Adrenal gland (tissue), 12 donors: ENCODE data around the gene BBC3. TPM values are rescaled to one million over a fixed set of nuclear protein-coding genes. Genes with fewer than 3 reads are reported as not detected.

ENCODE experiments used
- DNase-seq, 7 donors: peaks; one replicate each; pipeline ENCODE4 v3.0.0-alpha.2; 2019 to 2020
- H3K27ac ChIP-seq, 5 donors: fragments of 200-600 bp; sonication (generic) in 4 of 5; 1 replicate in 3 of 5; 2 replicates in 2 of 5; pipeline versions ENCODE4 v1.5.1 to v1.8.0; 2016 to 2020; ENCODE audit warnings: mild to moderate bottlenecking in 1 of 5
- H3K27me3 ChIP-seq: fragments of 200-600 bp; 2 replicates; pipeline ENCODE4 v1.8.0; 2021
- H3K36me3 ChIP-seq, 2 donors: fragments of 200-600 bp; replicated peaks in 1 of 2; 1 replicate in 1 of 2; 2 replicates in 1 of 2; pipeline versions ENCODE4 v1.5.1 to v1.8.0; 2018 to 2022
- H3K4me1 ChIP-seq, 2 donors: fragments of 200-600 bp; replicated peaks in 1 of 2; 1 replicate in 1 of 2; 2 replicates in 1 of 2; pipeline versions ENCODE4 v1.5.1 to v1.8.0; 2018 to 2021
- H3K4me3 ChIP-seq, 4 donors: fragments of 200-600 bp; sonication (generic) in 3 of 4; one replicate each; pipeline ENCODE4 v1.5.1; 2016 to 2018
- H3K9me3 ChIP-seq, 3 donors: fragments of 200-600 bp; sonication (generic) in 1 of 3; replicated peaks in 1 of 3; 1 replicate in 2 of 3; 2 replicates in 1 of 3; pipeline versions ENCODE4 v1.5.1 to v1.8.0; 2016 to 2021
- POLR2A ChIP-seq, 2 donors: fragments of 450-650 bp; IDR thresholded peaks; one replicate each; pipeline ENCODE4 v1.6.1; 2017; ENCODE audit warnings: antibody characterized with exemption in 2 of 2, mild to moderate bottlenecking in 2 of 2, moderate library complexity in 1 of 2
- whole genome bisulfite sequencing, 4 donors: extraction: QIAGEN DNeasy Blood & Tissue Kit in 2 of 4; methylation state at CpG; one replicate each; pipeline versions ENCODE4 v1.1.5 to v1.1.7; 2013 to 2017; 5-methylcytosine and 5-hydroxymethylcytosine counted together
- intact Hi-C, 2 donors: fragments of 100-400 bp; cut with DNase I; formaldehyde crosslinking; loops; one replicate each; pipeline versions ENCODE4 v1.14.1 to v1.15.0; 2022 to 2023
- polyA plus RNA-seq, 3 donors: library from polyadenylated mRNA; stranded (reverse); fragments of 200-250 nt in 2 of 3; fragments of 350-450 nt in 1 of 3; fragmentation: Illumina TruSeq in 1 of 3; extraction: RNeasy Lipid Tissue Mini Kit (QIAGEN cat#74804) in 1 of 3; gene quantifications; one replicate each; pipeline ENCODE4 v1.2.3, GENCODE V29; 2013 to 2014
- total RNA-seq, 9 donors: library from RNA; depleted of rRNA in 4 of 9; stranded (reverse); fragments of >200 nt in 4 of 9; fragments of 120-200 nt in 1 of 9; fragmentation: NEBNext Ultra II Directional in 1 of 9; extraction: Animal tissue kit (Norgen Biotek cat#: 25700) in 1 of 9; gene quantifications; one replicate each; pipeline versions ENCODE4 v1.1.0 to v1.2.4, GENCODE V29; 2013 to 2023
- TF ChIP-seq, protein P1 (sequence below), 6 experiments: fragments of 450-650 bp in 4 of 6; fragments of 200-600 bp in 2 of 6; sonication (generic) in 1 of 6; IDR thresholded peaks; 1 replicate in 5 of 6; 2 replicates in 1 of 6; pipeline versions ENCODE4 v1.5.1 to v1.8.0; 2016 to 2021; ENCODE audit warnings: antibody characterized with exemption in 6 of 6, mild to moderate bottlenecking in 2 of 6, moderate library complexity in 1 of 6
- donor health status: healthy with polysubstance abuse.
- donor health status: Bipolar disorder and iron deficiency.
- donor health status: DM: yes; HTN: yes; CAD: no.
- donor health status: DM: no; HTN: no; CAD: no.
- donor health status: DM: no; HTN: no; CAD: no.
- donor health status: DM: yes; HTN: yes; CAD: no.

The BBC3 gene
- total and polyA plus RNA-seq, 12 donors = 0.27 to 17.9 (median 7.5) TPM

DNA sequence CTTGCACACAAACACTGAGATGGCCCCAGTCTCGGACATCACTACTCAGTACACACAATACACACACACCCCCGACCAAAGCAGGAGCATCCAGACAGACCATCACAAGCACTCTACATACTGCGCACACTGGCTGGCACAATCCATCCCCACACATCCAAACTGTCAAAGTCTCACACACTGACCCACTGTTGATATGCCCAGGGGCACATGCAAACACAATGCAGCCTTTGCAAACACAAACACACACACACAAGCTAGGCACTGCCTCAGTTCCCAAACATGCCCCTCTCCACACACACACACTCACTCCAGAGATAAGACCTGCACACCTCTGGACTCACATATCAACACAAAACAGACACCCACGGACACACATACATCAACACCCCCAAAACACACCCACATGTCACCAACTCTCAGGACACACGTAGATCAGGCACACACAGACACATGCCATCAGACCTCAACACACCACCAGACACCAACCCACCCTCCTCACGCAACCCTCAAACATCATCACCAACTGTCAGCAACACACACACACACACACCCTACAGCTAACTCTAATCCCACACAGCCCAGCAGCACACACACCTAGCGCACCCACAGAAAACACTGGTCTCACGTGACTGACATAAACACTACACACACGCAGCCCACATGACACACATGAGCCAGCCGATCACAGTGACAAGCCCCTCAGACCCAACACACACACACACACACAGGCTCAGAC is 1.9 kb downstream of the BBC3 start:
- WGBS, 4 donors = 27 to 34% (median 32%) methylated on average over 10 of the region's 10 CpGs
- Histone ChIP-seq H3K36me3 (no peaks in the 10 kb centered on the region), H3K9me3 (no peaks in the 10 kb centered on the region), H3K27me3 (no peaks in the 10 kb centered on the region), H3K4me1 (peaks cover 32 to 35% of the 10 kb centered on the region in 2 donors), H3K27ac (peak overlapping the region in 4 of 5 donors; percentile 99 to 100 (median 99)), H3K4me3 (peak overlapping the region in 1 of 4 donors; percentile 96)
- no peak for TF ChIP-seq POLR2A (IDR thresholded peaks at IDR 0.05)
- TF ChIP-seq, protein P1, sequence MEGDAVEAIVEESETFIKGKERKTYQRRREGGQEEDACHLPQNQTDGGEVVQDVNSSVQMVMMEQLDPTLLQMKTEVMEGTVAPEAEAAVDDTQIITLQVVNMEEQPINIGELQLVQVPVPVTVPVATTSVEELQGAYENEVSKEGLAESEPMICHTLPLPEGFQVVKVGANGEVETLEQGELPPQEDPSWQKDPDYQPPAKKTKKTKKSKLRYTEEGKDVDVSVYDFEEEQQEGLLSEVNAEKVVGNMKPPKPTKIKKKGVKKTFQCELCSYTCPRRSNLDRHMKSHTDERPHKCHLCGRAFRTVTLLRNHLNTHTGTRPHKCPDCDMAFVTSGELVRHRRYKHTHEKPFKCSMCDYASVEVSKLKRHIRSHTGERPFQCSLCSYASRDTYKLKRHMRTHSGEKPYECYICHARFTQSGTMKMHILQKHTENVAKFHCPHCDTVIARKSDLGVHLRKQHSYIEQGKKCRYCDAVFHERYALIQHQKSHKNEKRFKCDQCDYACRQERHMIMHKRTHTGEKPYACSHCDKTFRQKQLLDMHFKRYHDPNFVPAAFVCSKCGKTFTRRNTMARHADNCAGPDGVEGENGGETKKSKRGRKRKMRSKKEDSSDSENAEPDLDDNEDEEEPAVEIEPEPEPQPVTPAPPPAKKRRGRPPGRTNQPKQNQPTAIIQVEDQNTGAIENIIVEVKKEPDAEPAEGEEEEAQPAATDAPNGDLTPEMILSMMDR (IDR thresholded peaks at IDR 0.05) = no peak
- intact Hi-C loops = no loop called here
- peak in 2 of 7 donors; percentile 43 to 69 for DNase-seq

DNA sequence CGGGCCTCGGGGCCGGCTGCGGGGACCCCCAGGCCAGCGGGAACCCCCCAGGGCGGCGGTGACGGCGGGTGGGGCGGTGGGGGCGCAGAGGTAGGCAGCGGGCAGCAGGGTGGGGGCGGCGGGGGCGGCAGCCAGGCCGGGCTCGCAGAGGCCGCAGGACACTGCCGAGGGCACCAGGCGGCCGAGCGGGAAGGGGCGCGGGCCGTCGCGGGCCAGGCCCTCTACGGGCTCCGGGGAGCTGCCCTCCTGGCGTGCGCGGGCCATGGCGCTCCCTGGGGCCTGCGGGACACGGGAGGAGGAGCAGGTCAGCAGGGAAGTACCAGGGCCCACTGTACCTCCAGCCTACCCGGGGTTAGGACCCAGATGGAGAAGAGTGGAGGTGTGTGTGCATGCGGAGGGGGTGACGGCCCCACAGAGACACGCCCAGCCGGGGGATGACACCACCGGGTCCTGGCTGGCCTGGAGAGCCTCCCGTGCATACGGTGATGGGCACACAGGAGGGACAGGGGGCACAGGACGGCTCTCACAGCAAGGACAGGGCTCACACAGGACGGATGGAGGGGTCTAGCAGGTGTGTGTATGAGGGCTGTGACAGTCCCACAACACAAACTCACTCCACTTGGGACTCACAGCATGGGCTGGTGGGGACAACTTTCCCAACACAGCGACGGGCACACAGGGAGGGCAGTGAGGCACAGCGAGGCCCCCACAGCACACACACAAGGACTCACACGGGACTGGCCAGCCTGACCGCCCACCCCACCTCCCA is 2.6 kb downstream of the BBC3 start:
- DNase-seq = peak; percentile 53 to 86 (median 74)
- Histone ChIP-seq H3K4me1 (peaks cover 32 to 35% of the 10 kb centered on the region in 2 donors), H3K27ac (peak overlapping the region; percentile 94 to 100 (median 99)), H3K9me3 (no peaks in the 10 kb centered on the region), H3K36me3 (peaks cover 0 to 3% of the 10 kb centered on the region in 2 donors), H3K4me3 (peak overlapping the region in 2 of 4 donors; percentile 32 to 96), H3K27me3 (no peaks in the 10 kb centered on the region)
- 3 to 22% (median 16%) methylated on average over 13 to 50 of the region's 50 CpGs for WGBS, 4 donors
- intact Hi-C loops = no loop called here
- TF ChIP-seq POLR2A (IDR thresholded peaks at IDR 0.05) = no peak
- TF ChIP-seq, protein P1 (IDR thresholded peaks at IDR 0.05) = peak in 1 of 6 experiments; percentile 11

DNA sequence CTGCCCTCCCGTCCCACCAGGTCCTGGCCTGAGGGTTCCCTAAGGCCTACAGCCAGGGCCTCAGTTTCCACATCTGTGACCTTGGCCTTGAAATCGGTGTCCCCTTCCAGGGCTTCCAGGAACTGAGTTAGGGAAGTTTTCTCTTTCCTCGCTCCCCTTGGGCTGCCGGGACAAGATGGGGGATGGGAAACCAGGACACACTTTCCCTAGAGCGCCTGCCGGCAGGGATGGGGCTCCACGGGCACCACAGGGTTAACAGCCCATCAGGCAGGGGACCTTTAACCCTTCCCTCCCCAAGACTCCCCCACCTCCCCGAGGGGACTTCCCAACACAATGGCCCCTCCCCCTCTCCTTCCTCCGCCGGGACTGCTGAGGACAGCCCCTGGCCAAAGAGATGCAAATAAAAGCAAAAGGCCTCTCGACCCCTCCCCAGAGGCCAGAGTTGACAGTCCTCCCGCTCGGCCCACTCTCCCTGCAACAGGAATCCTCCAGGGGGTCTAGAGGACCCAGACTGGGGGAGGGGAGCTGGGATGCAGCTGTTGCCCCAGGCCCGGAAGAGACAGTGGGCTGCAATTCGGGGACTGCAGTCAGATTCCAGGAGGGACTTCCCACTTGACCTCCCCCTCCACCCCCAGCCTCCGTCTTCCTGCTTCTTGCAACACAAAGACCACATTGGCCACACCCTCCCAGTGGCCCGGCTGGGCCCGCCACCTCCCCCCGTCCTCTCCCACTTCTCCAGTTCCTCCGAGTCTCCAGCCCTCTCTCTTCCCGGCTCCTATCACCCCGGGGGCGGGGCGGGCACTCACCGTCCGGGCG is 3.4 kb downstream of the BBC3 start:
- peak; percentile 80 to 96 (median 95) for DNase-seq
- Histone ChIP-seq H3K4me3 (peak overlapping the region in 2 of 4 donors; percentile 32 to 96), H3K36me3 (peaks cover 0 to 3% of the 10 kb centered on the region in 2 donors), H3K27me3 (no peaks in the 10 kb centered on the region), H3K4me1 (peaks cover 32 to 34% of the 10 kb centered on the region in 2 donors), H3K27ac (peak overlapping the region; percentile 94 to 100 (median 99)), H3K9me3 (no peaks in the 10 kb centered on the region)
- WGBS, 4 donors = 5 to 10% (median 7%) methylated on average over 16 to 27 of the region's 27 CpGs
- intact Hi-C loops = no loop called here
- TF ChIP-seq, protein P1 (IDR thresholded peaks at IDR 0.05) = peak in 1 of 6 experiments; percentile 7
- peak in 1 of 2 donors; percentile 70 for TF ChIP-seq POLR2A (IDR thresholded peaks at IDR 0.05)
